DOHH2 (cell line): ENCODE data around the gene SIPA1L3.

Experiments used
- EZH2phosphoT487 ChIP-seq: fragments of 200-600 bp; sonication (generic); IDR thresholded peaks from 2 replicates; pipeline ENCODE4 v1.6.1; 2017; ENCODE audit warnings: borderline replicate concordance, mild to moderate bottlenecking, antibody characterized with exemption, low read length, moderate library complexity, mixed read lengths
- TF ChIP-seq, protein P1 (sequence below): fragments of 200-600 bp; sonication (generic); IDR thresholded peaks from one replicate; pipeline ENCODE4 v1.5.1; 2014; ENCODE audit warnings: antibody characterized with exemption, mild to moderate bottlenecking, low read depth, low read length; ENCODE audit not compliant: poor library complexity, severe bottlenecking

DNA sequence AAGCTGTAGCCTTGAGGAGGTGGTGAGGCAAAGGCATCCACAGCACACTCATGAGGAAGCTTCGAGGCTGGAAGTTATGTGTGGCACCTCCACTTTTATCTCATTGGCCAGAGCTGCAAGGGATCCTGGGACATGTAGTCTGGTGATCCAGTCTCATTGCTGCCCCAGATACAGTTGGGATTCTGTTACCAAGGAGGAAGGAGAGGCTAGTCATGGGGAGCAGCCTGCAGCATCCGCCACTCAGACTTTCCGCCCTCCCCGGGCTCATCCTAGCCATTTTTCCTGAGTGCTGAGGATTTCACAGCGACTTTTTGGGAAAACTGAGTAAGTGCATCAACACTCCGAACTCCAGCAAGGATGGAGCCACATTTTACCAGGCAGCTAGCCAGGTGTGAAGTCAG lies 242.7 kb downstream of the SIPA1L3 start:
- TF ChIP-seq, protein P1, sequence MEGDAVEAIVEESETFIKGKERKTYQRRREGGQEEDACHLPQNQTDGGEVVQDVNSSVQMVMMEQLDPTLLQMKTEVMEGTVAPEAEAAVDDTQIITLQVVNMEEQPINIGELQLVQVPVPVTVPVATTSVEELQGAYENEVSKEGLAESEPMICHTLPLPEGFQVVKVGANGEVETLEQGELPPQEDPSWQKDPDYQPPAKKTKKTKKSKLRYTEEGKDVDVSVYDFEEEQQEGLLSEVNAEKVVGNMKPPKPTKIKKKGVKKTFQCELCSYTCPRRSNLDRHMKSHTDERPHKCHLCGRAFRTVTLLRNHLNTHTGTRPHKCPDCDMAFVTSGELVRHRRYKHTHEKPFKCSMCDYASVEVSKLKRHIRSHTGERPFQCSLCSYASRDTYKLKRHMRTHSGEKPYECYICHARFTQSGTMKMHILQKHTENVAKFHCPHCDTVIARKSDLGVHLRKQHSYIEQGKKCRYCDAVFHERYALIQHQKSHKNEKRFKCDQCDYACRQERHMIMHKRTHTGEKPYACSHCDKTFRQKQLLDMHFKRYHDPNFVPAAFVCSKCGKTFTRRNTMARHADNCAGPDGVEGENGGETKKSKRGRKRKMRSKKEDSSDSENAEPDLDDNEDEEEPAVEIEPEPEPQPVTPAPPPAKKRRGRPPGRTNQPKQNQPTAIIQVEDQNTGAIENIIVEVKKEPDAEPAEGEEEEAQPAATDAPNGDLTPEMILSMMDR = no peak
- TF ChIP-seq EZH2phosphoT487 = no peak
